CD14-positive monocyte (primary cell): ENCODE results near the gene RAC2. TPM values are rescaled to one million over a fixed set of nuclear protein-coding genes. Genes with fewer than 3 reads are reported as not detected.

Experiments used
- DNase-seq, 3 donors: peaks; one replicate each; pipeline ENCODE4 v3.0.0-alpha.2; 2011 to 2022
- H2AFZ ChIP-seq: 2 replicates; pipeline ENCODE4 v1.6.0; 2012; ENCODE audit warnings: mild to moderate bottlenecking, low read depth, low read length, inconsistent platforms; ENCODE audit not compliant: insufficient read depth, poor library complexity, severe bottlenecking
- H3K27ac ChIP-seq, 2 donors: 1 replicate in 1 of 2; 2 replicates in 1 of 2; pipeline ENCODE4 v1.5.1; 2012 to 2013; ENCODE audit warnings: low read length in 2 of 2, control low read depth in 1 of 2, inconsistent platforms in 1 of 2, low read depth in 1 of 2, mild to moderate bottlenecking in 1 of 2
- H3K27me3 ChIP-seq, 2 donors: one replicate each; pipeline versions ENCODE4 v1.6.0 to v1.6.1; 2011 to 2013; ENCODE audit warnings: low read length in 2 of 2; ENCODE audit not compliant: control insufficient read depth in 2 of 2, insufficient read depth in 2 of 2
- H3K36me3 ChIP-seq, 2 donors: replicated peaks in 1 of 2; 1 replicate in 1 of 2; 2 replicates in 1 of 2; pipeline versions ENCODE4 v1.5.1 to v1.6.1; 2012 to 2013; ENCODE audit warnings: low read length in 2 of 2, control low read depth in 1 of 2, inconsistent platforms in 1 of 2, mild to moderate bottlenecking in 1 of 2; ENCODE audit not compliant: insufficient read depth in 2 of 2, control insufficient read depth in 1 of 2
- H3K4me1 ChIP-seq, 2 donors: 1 replicate in 1 of 2; 2 replicates in 1 of 2; pipeline versions ENCODE4 v1.5.1 to v1.6.1; 2012 to 2013; ENCODE audit warnings: low read length in 2 of 2, control low read depth in 1 of 2, inconsistent platforms in 1 of 2, mild to moderate bottlenecking in 1 of 2, moderate library complexity in 1 of 2; ENCODE audit not compliant: insufficient read depth in 2 of 2, control insufficient read depth in 1 of 2
- H3K4me2 ChIP-seq: replicated peaks from 2 replicates; pipeline ENCODE3; 2012; ENCODE audit warnings: low read length, moderate library complexity, mild to moderate bottlenecking; ENCODE audit not compliant: poor library complexity, severe bottlenecking; ENCODE audit errors: extremely low read depth
- H3K4me3 ChIP-seq, 3 experiments: fragments of 200-600 bp in 1 of 3; sonication (generic) in 1 of 3; replicated peaks in 1 of 3; 1 replicate in 2 of 3; 2 replicates in 1 of 3; pipeline ENCODE4 v1.5.1; 2011 to 2013; ENCODE audit warnings: low read length in 3 of 3, mild to moderate bottlenecking in 3 of 3, control low read depth in 2 of 3, low read depth in 2 of 3, inconsistent platforms in 1 of 3, moderate library complexity in 1 of 3
- H3K79me2 ChIP-seq: 2 replicates; pipeline ENCODE4 v1.6.0; 2012; ENCODE audit warnings: mild to moderate bottlenecking, control low read depth, inconsistent platforms, low read length, moderate library complexity; ENCODE audit not compliant: insufficient read depth
- H3K9ac ChIP-seq: 2 replicates; pipeline ENCODE4 v1.6.0; 2017; ENCODE audit warnings: low read length, mild to moderate bottlenecking; ENCODE audit not compliant: insufficient read depth, poor library complexity, severe bottlenecking
- H3K9me3 ChIP-seq, 2 donors: replicated peaks in 1 of 2; 1 replicate in 1 of 2; 2 replicates in 1 of 2; pipeline versions ENCODE4 v1.5.1 to v1.6.1; 2012 to 2013; ENCODE audit warnings: low read length in 2 of 2, control low read depth in 1 of 2; ENCODE audit not compliant: control insufficient read depth in 1 of 2, insufficient read depth in 1 of 2
- H4K20me1 ChIP-seq: 2 replicates; pipeline ENCODE4 v1.6.0; 2012; ENCODE audit warnings: mild to moderate bottlenecking, low read length, control low read depth, moderate library complexity; ENCODE audit not compliant: insufficient read depth
- H3K27ac Mint-ChIP-seq, 7 donors: one replicate each; pipeline ENCODE4 v1.8.0; 2020; ENCODE audit warnings: mild to moderate bottlenecking in 7 of 7, mixed read lengths in 7 of 7, moderate library complexity in 6 of 7, inconsistent platforms in 2 of 7
- H3K27me3 Mint-ChIP-seq, 3 donors: one replicate each; pipeline ENCODE4 v1.8.0; 2021 to 2022; ENCODE audit warnings: low read depth in 3 of 3, mild to moderate bottlenecking in 3 of 3, mixed read lengths in 3 of 3, moderate library complexity in 3 of 3, inconsistent platforms in 1 of 3
- H3K36me3 Mint-ChIP-seq, 2 donors: one replicate each; pipeline ENCODE4 v1.8.0; 2020; ENCODE audit warnings: mixed read lengths in 2 of 2, inconsistent platforms in 1 of 2, mild to moderate bottlenecking in 1 of 2
- H3K4me1 Mint-ChIP-seq: one replicate; pipeline ENCODE4 v1.8.0; 2020; ENCODE audit warnings: mild to moderate bottlenecking, mixed read lengths
- H3K4me3 Mint-ChIP-seq, 2 donors: one replicate each; pipeline ENCODE4 v1.8.0; 2020; ENCODE audit warnings: mild to moderate bottlenecking in 2 of 2, mixed read lengths in 2 of 2, moderate library complexity in 1 of 2
- H3K9me3 Mint-ChIP-seq, 7 donors: one replicate each; pipeline ENCODE4 v1.8.0; 2020 to 2022; ENCODE audit warnings: mixed read lengths in 7 of 7, mild to moderate bottlenecking in 6 of 7, moderate library complexity in 6 of 7, inconsistent platforms in 2 of 7
- WGBS: methylation state at CpG from one replicate; pipeline ENCODE4 v1.1.5; 2013; ENCODE audit warnings: missing lambda C conversion rate; ENCODE audit not compliant: insufficient coverage; 5-methylcytosine and 5-hydroxymethylcytosine counted together
- intact Hi-C, 2 donors: fragments of 100-400 bp; cut with micrococcal nuclease; formaldehyde crosslinking; loops; one replicate each; pipeline versions ENCODE4 v1.15.0 to v1.15.1; 2023
- polyA plus RNA-seq, 3 donors: library from polyadenylated mRNA; depleted of rRNA in 1 of 3; unstranded in 2 of 3; stranded (reverse) in 1 of 3; fragments of 300-500 nt in 2 of 3; fragments of >200 nt in 1 of 3; fragmentation: Illumina TruSeq in 2 of 3; gene quantifications; 1 replicate in 2 of 3; 2 replicates in 1 of 3; pipeline ENCODE4 v1.2.3, GENCODE V29; 2012 to 2021
- TF ChIP-seq, protein P1 (sequence below): fragments of 200-600 bp; IDR thresholded peaks from one replicate; pipeline ENCODE4 v1.8.0; 2022; ENCODE audit warnings: antibody characterized with exemption, mild to moderate bottlenecking

The RAC2 gene
- polyA plus RNA-seq, 3 donors: 360 to 529 (median 526) TPM

DNA sequence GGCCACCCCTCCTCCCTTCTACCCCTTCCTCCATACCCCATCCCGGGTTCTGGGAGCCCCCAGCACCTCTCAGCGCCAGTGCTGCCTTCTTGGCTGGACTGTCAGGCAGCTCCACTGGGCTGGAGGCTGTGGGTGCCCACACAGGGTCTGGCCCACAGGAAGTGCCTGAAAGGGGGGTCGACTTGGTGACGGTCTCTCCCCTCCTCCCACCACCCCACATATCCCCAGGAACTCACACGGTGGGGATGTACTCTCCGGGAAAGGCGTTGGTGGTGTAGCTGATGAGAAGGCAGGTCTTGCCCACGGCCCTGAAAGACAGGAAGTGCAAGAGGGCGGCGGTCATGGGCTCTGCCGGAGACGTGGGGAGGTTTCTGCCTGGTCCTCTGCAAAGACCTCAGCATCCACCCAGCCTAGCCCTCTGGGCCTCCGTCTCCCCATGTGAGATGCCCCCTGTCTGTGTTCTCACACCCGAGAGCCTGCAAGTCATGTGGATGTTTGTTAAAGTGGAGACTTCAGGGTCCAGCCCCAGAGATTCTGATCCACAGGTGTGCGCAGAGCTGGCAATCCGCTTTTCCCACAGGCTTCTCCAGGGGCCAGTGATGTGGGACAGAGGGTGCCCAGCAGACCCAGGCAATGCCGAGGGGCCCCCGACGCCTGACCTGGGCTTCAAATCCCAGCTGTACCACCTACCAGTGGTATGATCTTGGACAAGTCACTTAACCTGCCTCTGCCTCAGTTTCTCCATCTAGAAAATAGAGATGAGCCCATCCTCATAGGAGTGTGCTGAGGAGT, 2.5 kb downstream of the RAC2 start:
- peak; percentile 57 to 70 (median 61) for DNase-seq
- H3K4me2 ChIP-seq: peak overlapping the region; percentile 97
- H3K36me3 Mint-ChIP-seq: peaks cover 43 to 56% of the 10 kb centered on the region in 2 donors

DNA sequence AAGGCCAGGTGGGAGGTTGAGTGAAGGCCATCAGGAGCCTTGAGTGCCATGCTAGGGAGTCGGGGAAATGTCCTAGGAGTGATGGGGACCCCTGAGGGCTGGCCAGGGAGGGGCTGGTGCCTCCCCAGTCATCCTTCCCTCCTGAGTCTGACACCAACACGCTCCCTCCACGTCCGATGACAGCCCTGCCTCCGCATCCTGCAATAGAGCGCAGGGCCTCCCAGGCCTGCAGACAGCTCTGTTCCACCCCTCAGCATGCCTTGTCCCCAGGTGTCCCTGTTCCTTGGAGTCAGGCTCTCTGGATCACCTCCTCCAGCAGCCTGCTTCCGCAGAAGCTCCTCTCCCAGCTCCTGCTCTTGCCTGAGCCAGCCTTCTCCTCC, 3.1 kb downstream of the RAC2 start:
- Histone ChIP-seq H4K20me1 (peaks cover 63% of the 10 kb centered on the region), H3K4me3 (peak overlapping the region in 1 of 3 experiments; percentile 99), H2AFZ (no peak overlapping the region), H3K79me2 (peaks cover 82% of the 10 kb centered on the region), H3K9ac (peak overlapping the region; percentile 93), H3K27me3 (no peaks in the 10 kb centered on the region), H3K4me1 (peaks cover 93 to 99% of the 10 kb centered on the region in 2 donors), H3K36me3 (peaks cover 48 to 55% of the 10 kb centered on the region in 2 donors), H3K9me3 (no peaks in the 10 kb centered on the region), H3K27ac (peak overlapping the region; percentile 96 to 98), H3K4me2 (peak overlapping the region; percentile 97)
- Mint-ChIP-seq H3K36me3 (peaks cover 49 to 62% of the 10 kb centered on the region in 2 donors), H3K4me1 (peaks cover 89% of the 10 kb centered on the region), H3K9me3 (no peaks in the 10 kb centered on the region), H3K27me3 (peaks cover 0 to 2% (median 0%) of the 10 kb centered on the region in 3 donors), H3K27ac (peak overlapping the region; percentile 95 to 99 (median 97)), H3K4me3 (peak overlapping the region; percentile 92 to 95)
- TF ChIP-seq, protein P1, sequence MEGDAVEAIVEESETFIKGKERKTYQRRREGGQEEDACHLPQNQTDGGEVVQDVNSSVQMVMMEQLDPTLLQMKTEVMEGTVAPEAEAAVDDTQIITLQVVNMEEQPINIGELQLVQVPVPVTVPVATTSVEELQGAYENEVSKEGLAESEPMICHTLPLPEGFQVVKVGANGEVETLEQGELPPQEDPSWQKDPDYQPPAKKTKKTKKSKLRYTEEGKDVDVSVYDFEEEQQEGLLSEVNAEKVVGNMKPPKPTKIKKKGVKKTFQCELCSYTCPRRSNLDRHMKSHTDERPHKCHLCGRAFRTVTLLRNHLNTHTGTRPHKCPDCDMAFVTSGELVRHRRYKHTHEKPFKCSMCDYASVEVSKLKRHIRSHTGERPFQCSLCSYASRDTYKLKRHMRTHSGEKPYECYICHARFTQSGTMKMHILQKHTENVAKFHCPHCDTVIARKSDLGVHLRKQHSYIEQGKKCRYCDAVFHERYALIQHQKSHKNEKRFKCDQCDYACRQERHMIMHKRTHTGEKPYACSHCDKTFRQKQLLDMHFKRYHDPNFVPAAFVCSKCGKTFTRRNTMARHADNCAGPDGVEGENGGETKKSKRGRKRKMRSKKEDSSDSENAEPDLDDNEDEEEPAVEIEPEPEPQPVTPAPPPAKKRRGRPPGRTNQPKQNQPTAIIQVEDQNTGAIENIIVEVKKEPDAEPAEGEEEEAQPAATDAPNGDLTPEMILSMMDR: no peak
- no peak for DNase-seq
- WGBS: 89% methylated on average over 6 of the region's 7 CpGs
- intact Hi-C loops: loop anchor here in 1 of 2 donors (5.0 kb wide), 1 partner anchor 41 kb away; the partner anchor contains the start of gene CYTH4

More for the DNA sequence above, 2.5 kb downstream of the RAC2 start:
- no peaks in the 10 kb centered on the region for H3K9me3 ChIP-seq
- H3K4me1 ChIP-seq: peaks cover 87 to 93% of the 10 kb centered on the region in 2 donors
- H3K9ac ChIP-seq: peak overlapping the region; percentile 93
- H3K4me3 Mint-ChIP-seq: peak overlapping the region; percentile 92 to 95
- H3K27ac Mint-ChIP-seq: peak overlapping the region; percentile 95 to 99 (median 97)
- H3K79me2 ChIP-seq: peaks cover 76% of the 10 kb centered on the region
- no peak overlapping the region for H2AFZ ChIP-seq
- H3K27me3 ChIP-seq: no peaks in the 10 kb centered on the region
- H4K20me1 ChIP-seq: peaks cover 57% of the 10 kb centered on the region
- H3K4me3 ChIP-seq: peak overlapping the region; percentile 27 to 99 (median 96)
- no peaks in the 10 kb centered on the region for H3K9me3 Mint-ChIP-seq
- 23% methylated on average over 8 of the region's 19 CpGs for WGBS
- TF ChIP-seq, protein P1: no peak
- peaks cover 42 to 49% of the 10 kb centered on the region in 2 donors for H3K36me3 ChIP-seq
- H3K4me1 Mint-ChIP-seq: peaks cover 83% of the 10 kb centered on the region
- peaks cover 0 to 2% (median 0%) of the 10 kb centered on the region in 3 donors for H3K27me3 Mint-ChIP-seq
- H3K27ac ChIP-seq: peak overlapping the region; percentile 96 to 98
- intact Hi-C loops: loop anchor here in 1 of 2 donors (1.0 to 5.0 kb wide), 2 partner anchors 11 to 41 kb away; partner anchors contain the start of gene CYTH4
